GM12801 (cell line): ENCODE measurements around the gene RBM28.

Experiments
- CTCF ChIP-seq: IDR thresholded peaks from one replicate; pipeline ENCODE4 v1.5.1; 2011; ENCODE audit warnings: control low read depth; ENCODE audit not compliant: insufficient read length; ENCODE audit errors: extremely low read depth

The RBM28 gene

GRCh38 chr7:128254470-128254869, 89.2 kb downstream of the RBM28 start:
- no peak for TF ChIP-seq CTCF

GRCh38 chr7:128253701-128254100, 90.0 kb downstream of the RBM28 start:
- TF ChIP-seq CTCF = no peak

- TF ChIP-seq CTCF = no peak
These were observed 92.4 kb downstream of the RBM28 start for GRCh38 chr7:128251337-128251736.
